Skeletal muscle tissue (tissue), 4 donors: ENCODE data around the gene SRPRB. TPM values are rescaled to one million over a fixed set of nuclear protein-coding genes. Genes with fewer than 3 reads are reported as not detected.

Experiments used
- H3K27ac ChIP-seq: one replicate; pipeline ENCODE4 v1.7.0; 2013; ENCODE audit warnings: mild to moderate bottlenecking, low read depth, low read length, inconsistent platforms
- H3K27me3 ChIP-seq, 3 donors: one replicate each; pipeline ENCODE4 v1.7.0; 2013; ENCODE audit warnings: low read length in 3 of 3; ENCODE audit not compliant: control insufficient read depth in 3 of 3, insufficient read depth in 3 of 3
- H3K36me3 ChIP-seq, 3 donors: one replicate each; pipeline ENCODE4 v1.7.0; 2013; ENCODE audit warnings: low read length in 3 of 3; ENCODE audit not compliant: control insufficient read depth in 3 of 3, insufficient read depth in 3 of 3
- H3K4me1 ChIP-seq, 3 donors: one replicate each; pipeline ENCODE4 v1.7.0; 2013; ENCODE audit warnings: low read length in 3 of 3, mild to moderate bottlenecking in 3 of 3; ENCODE audit not compliant: control insufficient read depth in 3 of 3, insufficient read depth in 3 of 3
- H3K4me3 ChIP-seq, 3 donors: one replicate each; pipeline ENCODE4 v1.7.0; 2013; ENCODE audit warnings: low read length in 3 of 3
- H3K9ac ChIP-seq, 3 donors: one replicate each; pipeline ENCODE4 v1.7.0; 2013; ENCODE audit warnings: low read length in 3 of 3, mild to moderate bottlenecking in 3 of 3, moderate library complexity in 2 of 3, low read depth in 1 of 3
- H3K9me3 ChIP-seq, 3 donors: one replicate each; pipeline ENCODE4 v1.7.0; 2013; ENCODE audit warnings: low read length in 3 of 3; ENCODE audit not compliant: control insufficient read depth in 3 of 3
- total RNA-seq: library from RNA; depleted of rRNA; stranded (reverse); fragments of >200 nt; gene quantifications from one replicate; pipeline ENCODE4 v1.2.3, GENCODE V29; 2014
- donor health status: Osteomylitis.

SRPRB gene
- total RNA-seq, 1 donor from 2014 or later = 40.7 TPM

DNA sequence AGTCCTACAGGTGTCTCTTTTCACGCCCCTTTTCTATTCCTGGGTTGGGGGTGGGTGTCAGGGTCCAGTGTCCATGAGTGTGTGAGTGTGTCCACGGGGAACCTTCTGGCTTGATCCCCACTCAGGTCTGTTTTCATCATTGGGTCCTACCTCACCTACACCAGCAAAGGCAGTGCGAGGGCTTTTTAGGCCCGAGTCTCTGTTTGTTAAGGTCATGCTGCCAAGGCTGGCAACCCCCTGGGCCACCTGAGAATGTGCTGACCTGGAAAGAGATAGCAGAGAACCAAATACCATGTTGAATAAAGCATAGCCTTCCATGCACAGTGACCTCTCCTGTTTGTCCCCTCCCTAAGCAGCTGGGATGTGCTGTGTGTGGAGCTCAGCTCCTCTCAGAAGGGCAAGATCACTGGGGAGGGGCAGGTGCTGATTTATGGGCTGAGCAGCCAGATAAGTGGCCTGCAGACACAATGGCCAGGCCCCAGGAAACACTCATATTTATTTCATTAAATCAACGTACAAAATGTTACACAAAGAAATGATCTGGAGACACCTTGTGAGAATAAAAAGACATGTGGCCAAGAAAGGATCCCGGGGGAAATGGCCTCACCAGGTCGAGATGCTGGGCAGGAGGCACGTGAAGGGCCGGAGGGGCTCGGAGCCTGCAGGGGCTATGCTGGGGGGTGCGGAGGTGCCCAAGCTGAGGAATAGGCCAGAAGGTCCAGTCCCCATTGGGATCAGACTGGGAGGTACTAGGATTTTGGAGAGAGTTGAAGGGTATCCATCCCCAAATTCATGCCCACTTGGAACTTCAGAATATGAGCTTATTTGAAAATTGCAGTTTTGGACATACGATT lies 54.0 kb downstream of the SRPRB start:
- no peaks in the 10 kb centered on the region for H3K27me3 ChIP-seq
- peaks cover 0 to 3% (median 0%) of the 10 kb centered on the region in 3 donors for H3K4me1 ChIP-seq
- H3K36me3 ChIP-seq = no peaks in the 10 kb centered on the region
- H3K9me3 ChIP-seq = no peaks in the 10 kb centered on the region
- H3K27ac ChIP-seq = no peak overlapping the region
- H3K4me3 ChIP-seq = no peak overlapping the region
- no peak overlapping the region for H3K9ac ChIP-seq

DNA sequence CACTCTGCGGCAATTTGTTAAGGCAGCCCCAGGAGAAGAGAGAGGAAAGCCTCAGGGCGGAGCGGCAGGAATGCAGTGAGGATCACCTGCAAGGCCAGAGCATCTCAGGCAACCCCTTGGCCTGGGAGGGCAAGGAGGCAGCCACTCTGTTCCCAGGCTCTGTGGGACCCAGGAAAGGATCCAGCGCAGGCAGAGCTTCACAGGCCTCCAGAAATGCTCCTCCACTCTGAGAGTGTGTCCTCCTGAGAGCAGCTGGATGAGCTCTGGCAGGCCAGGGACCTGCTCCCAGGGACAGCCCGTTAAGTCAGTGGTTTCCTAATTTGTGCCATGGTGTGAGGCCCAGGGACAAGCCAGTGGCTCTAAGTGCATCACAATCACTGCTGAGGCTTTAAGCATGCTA lies 54.9 kb downstream of the SRPRB start:
- Histone ChIP-seq H3K9ac (no peak overlapping the region), H3K4me1 (peaks cover 0 to 3% (median 0%) of the 10 kb centered on the region in 3 donors), H3K27ac (no peak overlapping the region), H3K9me3 (no peaks in the 10 kb centered on the region), H3K36me3 (no peaks in the 10 kb centered on the region), H3K27me3 (no peaks in the 10 kb centered on the region), H3K4me3 (no peak overlapping the region)

DNA sequence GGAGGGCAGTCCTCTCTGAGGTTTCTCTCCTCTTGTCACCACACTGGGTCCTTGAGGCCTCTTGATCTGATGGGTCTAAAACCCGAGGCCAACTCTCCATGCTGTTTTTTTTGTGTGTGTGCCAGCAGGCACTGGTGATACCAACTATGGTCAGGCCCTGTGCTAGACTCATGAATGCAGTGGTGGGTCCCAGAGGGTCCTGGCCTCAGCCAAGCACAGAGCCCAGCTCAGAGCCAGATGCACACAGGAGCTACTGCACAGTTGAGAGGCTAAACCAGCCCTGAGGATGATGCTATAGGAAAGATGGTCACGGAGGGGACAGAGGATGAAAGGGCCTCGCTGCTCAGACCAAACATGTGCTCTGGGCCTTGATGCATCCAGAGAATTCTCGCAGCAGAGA lies 56.5 kb downstream of the SRPRB start:
- H3K27ac ChIP-seq = no peak overlapping the region
- H3K4me1 ChIP-seq = no peaks in the 10 kb centered on the region
- no peaks in the 10 kb centered on the region for H3K27me3 ChIP-seq
- no peaks in the 10 kb centered on the region for H3K36me3 ChIP-seq
- no peaks in the 10 kb centered on the region for H3K9me3 ChIP-seq
- no peak overlapping the region for H3K4me3 ChIP-seq
- no peak overlapping the region for H3K9ac ChIP-seq

DNA sequence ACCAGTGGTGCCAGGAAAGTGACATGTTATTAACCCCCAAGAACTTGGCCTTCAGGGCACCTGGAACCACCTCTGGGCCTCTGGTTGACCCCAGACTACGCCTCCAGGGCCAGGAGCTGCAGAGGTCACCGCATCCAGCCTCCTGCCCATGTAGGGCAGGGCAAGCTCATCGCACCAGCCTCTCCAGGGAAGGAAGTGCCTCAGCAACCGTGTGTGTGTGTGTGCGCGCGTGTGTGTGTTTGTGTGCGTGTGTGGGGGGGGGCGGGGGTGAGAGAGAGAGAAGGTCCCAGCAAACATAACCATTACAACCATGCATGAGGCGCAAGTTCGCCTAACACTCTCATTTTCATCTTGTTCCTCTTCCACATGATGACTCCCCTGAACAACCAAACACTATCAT lies 58.3 kb downstream of the SRPRB start:
- no peak overlapping the region for H3K27ac ChIP-seq

DNA sequence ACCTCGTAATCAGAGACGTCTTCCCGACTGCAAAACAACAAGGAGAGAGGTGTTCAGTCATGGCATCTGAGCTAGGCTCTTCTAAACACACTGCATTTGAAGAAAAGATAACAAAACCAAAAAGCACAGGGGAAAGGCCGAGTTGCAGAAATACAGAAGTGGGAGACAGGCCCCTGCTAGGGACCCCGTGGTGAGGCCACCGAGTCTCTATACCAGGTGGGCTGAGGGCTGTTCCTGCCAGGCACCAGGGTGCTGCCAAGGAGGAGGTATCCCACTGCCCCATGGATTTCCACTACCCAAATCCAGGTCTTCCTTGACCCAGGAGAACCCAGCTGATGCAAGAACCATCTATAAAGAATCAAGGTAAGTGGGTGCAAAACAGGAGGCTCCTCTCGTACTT lies 59.0 kb downstream of the SRPRB start:
- Histone ChIP-seq H3K4me1 (no peaks in the 10 kb centered on the region), H3K27ac (no peak overlapping the region), H3K27me3 (no peaks in the 10 kb centered on the region)

More for the DNA sequence above, 58.3 kb downstream of the SRPRB start:
- Histone ChIP-seq H3K27me3 (no peaks in the 10 kb centered on the region), H3K9me3 (no peaks in the 10 kb centered on the region), H3K9ac (no peak overlapping the region), H3K36me3 (no peaks in the 10 kb centered on the region), H3K4me3 (no peak overlapping the region), H3K4me1 (no peaks in the 10 kb centered on the region)

DNA sequence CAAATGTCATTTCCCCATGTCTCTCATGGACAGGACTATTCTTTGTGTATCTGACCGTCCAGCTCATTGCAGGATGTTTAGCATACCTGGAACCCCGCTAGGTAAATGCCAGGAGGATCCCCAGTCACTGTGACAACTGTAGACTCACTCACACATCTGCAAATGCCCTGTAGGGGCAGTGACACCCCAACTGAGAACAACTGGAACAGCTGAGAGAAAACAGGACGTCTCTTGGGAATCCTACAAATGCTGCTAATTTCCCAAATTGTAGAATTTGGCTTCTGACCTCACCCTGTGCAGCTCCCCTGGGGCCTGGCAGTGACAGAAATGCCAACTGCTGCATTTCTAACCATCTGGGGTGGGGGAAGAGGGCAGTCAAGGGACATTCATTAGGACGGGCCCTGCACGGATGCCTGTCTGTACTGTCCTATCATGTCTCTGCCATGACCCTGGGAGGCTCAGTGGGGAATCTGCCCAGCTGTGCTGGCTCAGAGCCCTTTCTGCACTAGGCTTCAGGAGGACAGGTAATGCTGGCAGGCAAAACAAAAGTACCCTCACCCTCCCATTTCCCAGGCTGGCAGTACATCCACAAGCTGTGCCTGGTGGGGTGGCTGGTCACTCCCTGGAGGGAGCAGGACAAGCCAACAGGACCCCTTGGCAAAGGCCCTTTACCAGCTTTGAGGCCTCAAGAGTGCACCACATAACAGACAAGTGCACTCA lies 59.7 kb downstream of the SRPRB start:
- no peak overlapping the region for H3K9ac ChIP-seq
- H3K36me3 ChIP-seq = no peaks in the 10 kb centered on the region
- H3K4me3 ChIP-seq = no peak overlapping the region
- H3K27me3 ChIP-seq = no peaks in the 10 kb centered on the region
- no peaks in the 10 kb centered on the region for H3K9me3 ChIP-seq
- H3K4me1 ChIP-seq = no peaks in the 10 kb centered on the region
- no peak overlapping the region for H3K27ac ChIP-seq

More for the DNA sequence above, 59.0 kb downstream of the SRPRB start:
- H3K9me3 ChIP-seq = no peaks in the 10 kb centered on the region
- no peak overlapping the region for H3K4me3 ChIP-seq
- no peaks in the 10 kb centered on the region for H3K36me3 ChIP-seq
- H3K9ac ChIP-seq = no peak overlapping the region

DNA sequence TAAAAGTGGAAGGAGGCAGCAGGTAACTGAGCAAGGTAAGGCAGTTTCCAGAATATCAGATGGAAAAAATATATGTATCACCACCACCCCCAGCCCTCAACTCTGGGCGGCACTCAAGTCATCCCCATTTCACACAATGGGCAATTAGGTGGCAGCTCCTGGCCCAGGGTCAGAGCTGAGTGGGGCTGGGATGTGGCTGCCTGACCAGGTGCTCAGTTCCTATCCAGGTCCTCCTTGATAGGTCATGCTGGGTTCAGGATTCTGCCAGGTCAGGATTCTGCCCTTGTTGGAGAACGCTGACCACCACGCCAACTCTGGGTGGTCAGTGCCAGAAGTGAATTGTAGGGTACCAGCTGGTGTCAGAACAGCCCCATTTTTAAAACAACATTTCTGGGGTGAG lies 60.5 kb downstream of the SRPRB start:
- H3K9me3 ChIP-seq = no peaks in the 10 kb centered on the region
- no peak overlapping the region for H3K27ac ChIP-seq
- no peak overlapping the region for H3K9ac ChIP-seq
- peaks cover 0 to 3% (median 0%) of the 10 kb centered on the region in 3 donors for H3K27me3 ChIP-seq
- no peaks in the 10 kb centered on the region for H3K4me1 ChIP-seq
- no peaks in the 10 kb centered on the region for H3K36me3 ChIP-seq
- no peak overlapping the region for H3K4me3 ChIP-seq

DNA sequence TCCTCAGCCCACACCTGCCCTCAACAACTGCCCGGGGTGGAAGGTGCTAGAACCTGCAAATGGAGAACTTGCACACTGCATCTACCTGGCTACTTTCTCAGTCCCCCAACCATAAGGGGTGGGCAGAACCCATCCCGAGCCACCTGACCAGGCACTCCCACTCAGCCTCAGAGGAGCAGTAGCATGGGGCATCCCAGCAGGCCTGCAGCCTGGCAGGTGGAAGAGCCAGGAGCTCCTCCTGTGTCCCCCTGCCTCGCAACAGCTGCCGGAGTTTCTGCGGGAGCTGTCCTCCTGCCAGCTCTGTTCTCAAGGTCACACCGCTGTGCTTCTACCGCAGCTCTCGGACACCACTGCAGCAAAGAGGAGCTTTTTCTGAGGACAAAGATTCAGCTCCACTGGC lies 62.6 kb downstream of the SRPRB start:
- no peak overlapping the region for H3K27ac ChIP-seq

DNA sequence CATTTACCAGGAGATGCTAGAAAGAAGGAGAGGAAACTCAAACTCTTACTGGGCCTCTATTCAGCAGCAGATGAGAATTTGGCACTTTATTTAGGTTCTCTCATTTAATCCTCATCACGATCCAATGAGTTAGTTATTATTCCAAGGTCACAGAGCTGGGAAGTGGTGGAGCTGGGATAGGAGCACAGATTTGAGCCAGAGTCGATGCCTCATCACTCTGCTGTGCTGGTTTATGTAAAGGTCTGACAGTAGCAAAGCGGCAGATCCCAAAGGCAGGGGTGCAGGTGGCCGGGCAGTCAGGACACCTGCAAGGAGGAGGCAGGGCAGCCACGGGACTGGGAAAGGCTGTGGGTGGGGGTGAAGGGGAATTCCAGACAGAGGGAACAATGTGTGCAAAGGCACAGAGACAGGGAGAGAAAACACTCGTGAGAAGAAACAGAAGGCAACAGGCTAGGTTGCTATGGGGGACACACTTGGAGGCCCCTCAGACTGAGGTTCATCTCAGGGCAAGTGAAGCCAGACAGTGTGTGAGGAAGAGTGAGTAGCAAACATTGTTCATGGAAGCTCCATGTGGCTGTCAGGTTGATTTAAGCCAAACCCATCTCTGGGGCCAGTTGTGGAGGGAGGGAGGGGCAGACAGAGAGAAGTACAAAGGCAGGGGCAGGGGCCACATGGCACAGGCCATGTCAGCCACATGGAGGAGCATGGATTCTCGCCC lies 63.3 kb downstream of the SRPRB start:
- Histone ChIP-seq H3K4me3 (no peak overlapping the region), H3K27ac (no peak overlapping the region)

More for the DNA sequence above, 62.6 kb downstream of the SRPRB start:
- no peaks in the 10 kb centered on the region for H3K4me1 ChIP-seq
- H3K9ac ChIP-seq = no peak overlapping the region
- peaks cover 0 to 4% (median 0%) of the 10 kb centered on the region in 3 donors for H3K27me3 ChIP-seq
- H3K9me3 ChIP-seq = no peaks in the 10 kb centered on the region
- no peak overlapping the region for H3K4me3 ChIP-seq
- H3K36me3 ChIP-seq = no peaks in the 10 kb centered on the region

More for the DNA sequence above, 63.3 kb downstream of the SRPRB start:
- Histone ChIP-seq H3K27me3 (peaks cover 0 to 4% (median 0%) of the 10 kb centered on the region in 3 donors), H3K36me3 (no peaks in the 10 kb centered on the region), H3K9ac (no peak overlapping the region), H3K9me3 (no peaks in the 10 kb centered on the region), H3K4me1 (no peaks in the 10 kb centered on the region)
